HepG2 (cell line): ENCODE measurements around the gene RBM44. TPM values are rescaled to one million over a fixed set of nuclear protein-coding genes. Genes with fewer than 3 reads are reported as not detected.

ENCODE experiments used
- ATAC-seq: fragments of 200-7000 bp; cut with Tn5 transposase; 3 replicates; pipeline ENCODE4 v1.9.1; 2020; ENCODE audit warnings: mild to moderate bottlenecking, moderate library complexity
- Bru-seq: library from RNA; stranded (reverse); fragments of 400-500 nt; gene quantifications from one replicate; lab custom pipeline; 2021; lab: Mats Ljungman, UMichigan
- BruChase-seq, 2 experiments: library from RNA; stranded (reverse); fragments of 400-500 nt; gene quantifications; one replicate each; lab custom pipeline; 2021; lab: Mats Ljungman, UMichigan
- BruUV-seq: library from RNA; stranded (reverse); fragments of 400-500 nt; replicated peaks from 2 replicates; lab custom pipeline; 2021; lab: Mats Ljungman, UMichigan
- CTCF ChIA-PET: fragments of 300-600 bp; formaldehyde crosslinking; extraction: SDS; loops from one replicate; lab custom pipeline; 2021; ENCODE audit warnings: low total read pairs, inconsistent platforms, low intra/inter-chr PET ratio; lab: Yijun Ruan, JAX
- POLR2A ChIA-PET: fragments of 350-600 bp; sonication (Branson Sonifier 250); formaldehyde crosslinking; loops from one replicate; lab custom pipeline; 2020; ENCODE audit warnings: antibody characterized with exemption, inconsistent platforms; lab: Yijun Ruan, JAX
- DNase-seq: peaks from one replicate; pipeline ENCODE4 v3.0.0-alpha.2; 2015; ENCODE audit warnings: low spot score
- FAIRE-seq: peaks from 3 replicates; lab custom pipeline; 2011; peaks lifted over from hg19 to GRCh38; lab: Jason Lieb, UNC
- H2AFZ ChIP-seq: one replicate; pipeline ENCODE4 v1.6.1; 2011; ENCODE audit warnings: low read length, inconsistent platforms
- H3K27ac ChIP-seq: fragments of 300-600 bp; 3 replicates; pipeline ENCODE4 v1.8.0; 2011; ENCODE audit warnings: mixed run types, mild to moderate bottlenecking, mixed read lengths, low read length, inconsistent platforms; ENCODE audit not compliant: insufficient read depth; ENCODE audit errors: extremely low read length
- H3K27me3 ChIP-seq, 2 experiments: fragments of 200-600 bp in 1 of 2; 2 replicates in 1 of 2; 3 replicates in 1 of 2; pipeline versions ENCODE4 v1.6.0 to v1.8.0; 2011; ENCODE audit warnings: low read length in 2 of 2, mild to moderate bottlenecking in 2 of 2, moderate library complexity in 2 of 2, inconsistent platforms in 1 of 2; ENCODE audit not compliant: insufficient read depth in 2 of 2, control insufficient read depth in 1 of 2
- H3K36me3 ChIP-seq, 2 experiments: fragments of 200-600 bp in 1 of 2; replicated peaks in 1 of 2; 2 replicates in 1 of 2; 3 replicates in 1 of 2; pipeline versions ENCODE4 v1.5.1 to v1.8.0; 2011; ENCODE audit warnings: low read length in 2 of 2, inconsistent platforms in 1 of 2; ENCODE audit not compliant: insufficient read depth in 2 of 2, control insufficient read depth in 1 of 2
- H3K4me1 ChIP-seq: 2 replicates; pipeline ENCODE4 v1.5.1; 2012; ENCODE audit warnings: low read length, inconsistent platforms; ENCODE audit not compliant: insufficient read depth
- H3K4me2 ChIP-seq: 2 replicates; pipeline ENCODE4 v1.6.0; 2011; ENCODE audit warnings: low read depth, low read length, inconsistent platforms
- H3K4me3 ChIP-seq, 3 experiments: fragments of 200-600 bp in 1 of 3; sonication (generic), shearing (Covaris generic) in 1 of 3; replicated peaks in 1 of 3; 2 replicates each; pipeline ENCODE4 v1.5.1; 2011 to 2016; ENCODE audit warnings: low read length in 3 of 3, inconsistent platforms in 2 of 3, low read depth in 2 of 3, mild to moderate bottlenecking in 2 of 3, control low read depth in 1 of 3, mixed read lengths in 1 of 3; ENCODE audit not compliant: insufficient read depth in 1 of 3
- H3K79me2 ChIP-seq: one replicate; pipeline ENCODE4 v1.6.1; 2011; ENCODE audit warnings: low read length, inconsistent platforms; ENCODE audit not compliant: insufficient read depth
- H3K9ac ChIP-seq: 2 replicates; pipeline ENCODE4 v1.6.0; 2011; ENCODE audit warnings: mild to moderate bottlenecking, low read depth, low read length, inconsistent platforms; ENCODE audit not compliant: insufficient read depth
- H3K9me3 ChIP-seq: 2 replicates; pipeline ENCODE4 v1.5.1; 2012; ENCODE audit warnings: mild to moderate bottlenecking, low read length
- H4K20me1 ChIP-seq: 2 replicates; pipeline ENCODE4 v1.6.0; 2011; ENCODE audit warnings: inconsistent platforms, mild to moderate bottlenecking, low read length, moderate library complexity; ENCODE audit not compliant: insufficient read depth
- PLRG1 ChIP-seq: fragments of 450-650 bp; conservative IDR thresholded peaks from 2 replicates; pipeline ENCODE4 v1.6.1; 2016
- SPEN ChIP-seq: sonication (generic); formaldehyde crosslinking; IDR thresholded peaks from 2 replicates; pipeline ENCODE4 v1.5.1; 2020; ENCODE audit warnings: low read depth, mild to moderate bottlenecking, missing genetic modification reagents
- ZNF232 ChIP-seq: sonication (generic); formaldehyde crosslinking; IDR thresholded peaks from 2 replicates; pipeline ENCODE4 v1.4.0; 2020; ENCODE audit warnings: missing genetic modification reagents, borderline replicate concordance
- ZNF383 ChIP-seq: sonication (generic); formaldehyde crosslinking; IDR thresholded peaks from 2 replicates; pipeline ENCODE4 v1.4.0; 2020; ENCODE audit warnings: missing genetic modification reagents, mild to moderate bottlenecking, borderline replicate concordance
- WGBS: methylation state at CpG from one replicate; pipeline ENCODE4 v1.1.6; 2017; ENCODE audit warnings: low lambda C conversion rate; 5-methylcytosine and 5-hydroxymethylcytosine counted together
- in situ Hi-C: cut with HindIII; loops from 2 replicates; pipeline ENCODE4 v1.10.0; 2017; ENCODE audit warnings: low pct_unique_long_range_greater_than_20kb; ENCODE audit not compliant: extremely low pct_ligation_motif_present
- intact Hi-C: fragments of 100-400 bp; cut with micrococcal nuclease; formaldehyde crosslinking; loops from one replicate; pipeline ENCODE4 v1.10.0; 2022; ENCODE audit not compliant: unreplicated experiment
- long read RNA-seq, 2 experiments: library from RNA in 1 of 2; library from polyadenylated mRNA in 1 of 2; stranded (forward) in 1 of 2; unstranded in 1 of 2; transcript quantifications; one replicate each; pipeline ENCODE4 v2.0.0, GENCODE V29; 2019 to 2022
- polyA minus RNA-seq, 3 experiments: library from RNA; depleted of rRNA, polyadenylated mRNA; stranded (reverse); fragments of >200 nt; gene quantifications; 2 replicates each; pipeline ENCODE4 v1.2.3, GENCODE V29; 2011; ENCODE audit warnings: low replicate concordance in 1 of 3
- polyA plus RNA-seq, 8 experiments: library from polyadenylated mRNA; depleted of rRNA in 3 of 8; stranded (reverse) in 7 of 8; unstranded in 1 of 8; fragments of >200 nt; fragmentation: Illumina TruSeq in 4 of 8; extraction: Trizol in 4 of 8; gene quantifications; 2 replicates each; pipeline versions ENCODE4 v1.2.1 to v1.2.3, GENCODE V29; 2011 to 2016; ENCODE audit warnings: low read depth in 4 of 8, missing spikeins in 1 of 8, mixed read lengths in 1 of 8; ENCODE audit not compliant: insufficient read depth in 1 of 8
- total RNA-seq, 5 experiments: library from RNA; depleted of rRNA; stranded (reverse); fragments of >200 nt; fragmentation: Illumina TruSeq; extraction: Trizol; gene quantifications; 2 replicates each; pipeline ENCODE4 v1.2.3, GENCODE V29; 2016; ENCODE audit warnings: low read depth in 1 of 5
- TF ChIP-seq, protein P1 (sequence below): IDR thresholded peaks from 2 replicates; pipeline ENCODE4 v1.6.1; 2016; ENCODE audit warnings: mild to moderate bottlenecking
- TF ChIP-seq, protein P2 (sequence below): sonication (generic); formaldehyde crosslinking; IDR thresholded peaks from 2 replicates; pipeline ENCODE4 v1.4.0; 2020; ENCODE audit warnings: missing genetic modification reagents, borderline replicate concordance

Gene RBM44, protein sequence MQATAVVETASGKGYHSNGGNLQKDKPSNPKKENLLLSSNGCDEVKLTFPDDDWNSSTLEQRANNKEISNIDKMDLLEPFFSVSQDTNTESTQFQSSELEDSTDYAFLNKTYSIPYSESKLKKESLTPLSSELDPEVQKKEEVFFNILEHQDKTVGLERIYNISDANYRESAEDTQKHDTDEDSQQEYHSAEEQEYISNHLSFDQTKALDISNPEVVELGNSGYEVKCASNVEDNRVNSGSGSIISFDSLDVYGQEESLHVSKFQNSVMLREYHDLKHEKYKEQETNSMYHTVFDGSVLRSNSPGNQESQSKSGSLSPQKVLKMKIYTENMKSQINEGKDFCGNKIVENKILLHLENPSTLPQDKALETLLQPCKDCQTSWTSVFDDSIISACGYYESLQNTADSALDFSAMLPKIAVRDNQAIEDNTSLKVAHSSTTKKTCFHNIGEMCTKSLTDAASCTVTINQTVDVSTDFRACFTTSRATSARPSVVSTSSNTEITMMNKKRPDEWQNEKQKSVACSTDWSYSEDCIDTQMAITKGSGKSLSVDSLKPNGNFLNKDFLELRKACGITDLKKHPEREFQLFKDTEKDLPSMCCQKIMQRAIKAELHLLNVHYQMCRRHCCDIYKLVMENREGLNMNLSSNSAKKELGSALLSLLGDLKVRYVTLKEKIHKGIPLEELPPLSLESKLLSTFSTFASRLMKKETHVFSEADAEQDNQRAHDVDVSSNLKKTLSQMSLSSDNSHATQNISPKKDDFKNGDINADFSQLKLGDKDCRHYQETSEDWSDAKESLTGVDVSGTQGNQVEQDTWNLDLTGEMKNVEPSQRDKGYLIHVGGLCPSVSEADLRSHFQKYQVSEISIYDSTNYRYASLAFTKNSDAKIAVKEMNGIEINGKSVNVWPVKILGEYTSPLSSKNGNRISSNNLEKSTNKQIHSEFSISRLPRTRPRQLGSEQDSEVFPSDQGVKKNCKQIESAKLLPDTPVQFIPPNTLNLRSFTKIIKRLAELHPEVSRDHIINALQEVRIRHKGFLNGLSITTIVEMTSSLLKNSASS
- 0.13 and 0.15 TPM in 2 replicates for total RNA-seq (2016; rRNA removed; fragmentation: Illumina TruSeq; extraction: Trizol)
- total RNA-seq (2016; cell fraction: cytosol; rRNA removed; fragmentation: Illumina TruSeq; extraction: Trizol; ENCODE audit: low read depth) = 0.51 and 0.53 TPM in 2 replicates
- 0.19 and 0.21 TPM in 2 replicates for total RNA-seq (2016; cell fraction: insoluble cytoplasmic fraction; rRNA removed; fragmentation: Illumina TruSeq; extraction: Trizol)
- 0.10 and 0.37 TPM in 2 replicates for total RNA-seq (2016; cell fraction: membrane; rRNA removed; fragmentation: Illumina TruSeq; extraction: Trizol)
- 0.59 and 0.60 TPM in 2 replicates for total RNA-seq (2016; cell fraction: nucleus; rRNA removed; fragmentation: Illumina TruSeq; extraction: Trizol)
- 0.47 and 0.50 TPM in 2 replicates for polyA plus RNA-seq (2011; rRNA removed)
- 0.04 and 0.09 TPM in 2 replicates for polyA plus RNA-seq (2011; cell fraction: cytosol; rRNA removed)
- polyA plus RNA-seq (2011; cell fraction: nucleus; rRNA removed) = 0.68 and 0.96 TPM in 2 replicates
- 0.36 and 0.63 TPM in 2 replicates for polyA plus RNA-seq (2012)
- not detected in 2 replicates for polyA plus RNA-seq (2016; cell fraction: cytosol; fragmentation: Illumina TruSeq; extraction: Trizol; ENCODE audit: low read depth)
- polyA plus RNA-seq (2016; cell fraction: insoluble cytoplasmic fraction; fragmentation: Illumina TruSeq; extraction: Trizol; ENCODE audit: low read depth) = 0.07 and 0.14 TPM in 2 replicates
- 0.03 and 0.05 TPM in 2 replicates for polyA plus RNA-seq (2016; cell fraction: membrane; fragmentation: Illumina TruSeq; extraction: Trizol; ENCODE audit: low read depth)
- polyA plus RNA-seq (2016; cell fraction: nucleus; fragmentation: Illumina TruSeq; extraction: Trizol; ENCODE audit: insufficient read depth, low read depth) = 0.31 and 0.63 TPM in 2 replicates
- 0.02 and 0.19 TPM in 2 replicates for polyA minus RNA-seq (2011; rRNA and poly(A)+ RNA removed; ENCODE audit: low replicate concordance)
- polyA minus RNA-seq (2011; cell fraction: cytosol; rRNA and poly(A)+ RNA removed) = 0.26 TPM in 1 of 2 replicates, not detected in the other
- polyA minus RNA-seq (2011; cell fraction: nucleus; rRNA and poly(A)+ RNA removed) = 2.2 and 2.9 TPM in 2 replicates
- percentile 32 among the genes with signal in this experiment for Bru-seq, nascent RNA
- BruChase-seq, experiment 1, labeled RNA remaining after a 6-hour chase = percentile 43 among the genes with signal in this experiment
- BruChase-seq, experiment 2, labeled RNA remaining after a 2-hour chase = percentile 44 among the genes with signal in this experiment
- long read RNA-seq, experiment 1 = 0 reads
- long read RNA-seq, experiment 2 = 0 reads

DNA sequence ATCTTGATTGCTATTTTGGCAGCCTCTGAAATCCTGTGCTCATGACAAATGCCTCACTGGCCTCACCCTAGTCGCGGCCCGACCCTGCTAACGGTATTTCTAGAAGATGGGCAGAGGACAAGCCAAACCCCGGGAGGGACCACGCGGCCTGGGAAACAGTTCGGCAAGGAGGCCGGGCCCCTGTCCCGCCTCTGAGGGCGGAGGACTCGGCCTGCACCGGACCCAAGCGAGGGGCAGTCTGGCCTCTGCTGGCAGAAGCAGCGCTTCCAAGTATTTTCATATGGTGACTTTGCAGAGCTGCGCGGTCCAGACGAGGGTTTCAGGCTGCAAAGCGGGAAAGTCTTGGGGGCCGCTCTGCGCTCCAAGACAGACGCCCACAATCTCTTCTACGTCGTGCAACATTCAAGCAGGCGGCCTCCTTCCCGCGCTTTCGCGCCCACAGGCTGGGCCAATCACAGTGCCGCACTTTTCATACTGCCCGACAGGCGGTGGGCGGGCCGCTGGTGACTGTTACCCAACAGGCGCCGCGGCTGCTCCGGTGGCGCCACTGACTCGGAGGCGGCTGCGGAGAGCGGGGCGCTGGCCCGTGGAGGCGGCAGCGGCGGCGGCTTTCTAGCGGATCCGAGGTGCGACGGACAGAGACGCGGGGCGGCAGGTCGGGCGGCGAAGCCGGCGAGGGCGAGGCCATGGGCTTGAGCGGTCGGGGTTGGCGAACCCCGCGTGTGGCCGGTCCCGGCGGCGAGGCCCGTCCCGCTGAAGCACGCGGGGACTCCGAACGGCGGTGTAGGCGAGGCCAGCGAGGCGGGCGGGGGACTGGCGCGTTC, at the start of gene RBM44:
TSS of gene RBM44 (plus strand) at position 544 of the 824 bp plus-strand sequence. CDS start 14,831 bp downstream, outside the sequence.
- no peak within 1 kb of the TSS for H3K27ac ChIP-seq
- no peak for ATAC-seq
- TF ChIP-seq, protein P1, sequence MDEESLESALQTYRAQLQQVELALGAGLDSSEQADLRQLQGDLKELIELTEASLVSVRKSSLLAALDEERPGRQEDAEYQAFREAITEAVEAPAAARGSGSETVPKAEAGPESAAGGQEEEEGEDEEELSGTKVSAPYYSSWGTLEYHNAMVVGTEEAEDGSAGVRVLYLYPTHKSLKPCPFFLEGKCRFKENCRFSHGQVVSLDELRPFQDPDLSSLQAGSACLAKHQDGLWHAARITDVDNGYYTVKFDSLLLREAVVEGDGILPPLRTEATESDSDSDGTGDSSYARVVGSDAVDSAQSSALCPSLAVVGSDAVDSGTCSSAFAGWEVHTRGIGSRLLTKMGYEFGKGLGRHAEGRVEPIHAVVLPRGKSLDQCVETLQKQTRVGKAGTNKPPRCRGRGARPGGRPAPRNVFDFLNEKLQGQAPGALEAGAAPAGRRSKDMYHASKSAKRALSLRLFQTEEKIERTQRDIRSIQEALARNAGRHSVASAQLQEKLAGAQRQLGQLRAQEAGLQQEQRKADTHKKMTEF (CRISPR knock-in tag) = no peak
- TF ChIP-seq ZNF383 = no peak
- TF ChIP-seq ZNF232 (CRISPR knock-in tag) = no peak
- TF ChIP-seq, protein P2, sequence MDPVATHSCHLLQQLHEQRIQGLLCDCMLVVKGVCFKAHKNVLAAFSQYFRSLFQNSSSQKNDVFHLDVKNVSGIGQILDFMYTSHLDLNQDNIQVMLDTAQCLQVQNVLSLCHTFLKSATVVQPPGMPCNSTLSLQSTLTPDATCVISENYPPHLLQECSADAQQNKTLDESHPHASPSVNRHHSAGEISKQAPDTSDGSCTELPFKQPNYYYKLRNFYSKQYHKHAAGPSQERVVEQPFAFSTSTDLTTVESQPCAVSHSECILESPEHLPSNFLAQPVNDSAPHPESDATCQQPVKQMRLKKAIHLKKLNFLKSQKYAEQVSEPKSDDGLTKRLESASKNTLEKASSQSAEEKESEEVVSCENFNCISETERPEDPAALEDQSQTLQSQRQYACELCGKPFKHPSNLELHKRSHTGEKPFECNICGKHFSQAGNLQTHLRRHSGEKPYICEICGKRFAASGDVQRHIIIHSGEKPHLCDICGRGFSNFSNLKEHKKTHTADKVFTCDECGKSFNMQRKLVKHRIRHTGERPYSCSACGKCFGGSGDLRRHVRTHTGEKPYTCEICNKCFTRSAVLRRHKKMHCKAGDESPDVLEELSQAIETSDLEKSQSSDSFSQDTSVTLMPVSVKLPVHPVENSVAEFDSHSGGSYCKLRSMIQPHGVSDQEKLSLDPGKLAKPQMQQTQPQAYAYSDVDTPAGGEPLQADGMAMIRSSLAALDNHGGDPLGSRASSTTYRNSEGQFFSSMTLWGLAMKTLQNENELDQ (CRISPR knock-in tag) = no peak
- TF ChIP-seq PLRG1 = no peak
- TF ChIP-seq SPEN (CRISPR knock-in tag) = no peak
- ChIA-PET POLR2A (no interaction called here), CTCF (no interaction called here)
- no peaks in the 10 kb centered on the region for H3K9me3 ChIP-seq
- 91% methylated on average over 84 of the region's 84 CpGs for WGBS
- no peak for FAIRE-seq
- no peaks in the 10 kb centered on the region for H3K79me2 ChIP-seq
- intact Hi-C loops (no loop called here), in situ Hi-C loops (no loop called here)
- no peaks in the 10 kb centered on the region for H3K36me3 ChIP-seq
- H4K20me1 ChIP-seq = no peaks in the 10 kb centered on the region
- H3K4me3 ChIP-seq = no peak within 1 kb of the TSS
- H3K27me3 ChIP-seq = peaks cover 0 to 4% of the 10 kb centered on the region in 2 experiments; a peak in 1 of 5 replicates
- no peak within 1 kb of the TSS for H3K4me2 ChIP-seq
- no peaks in the 10 kb centered on the region for H3K4me1 ChIP-seq
- DNase-seq = no peak
- no TSS peak for BruUV-seq
- H3K9ac ChIP-seq = no peak within 1 kb of the TSS
- no peak within 1 kb of the TSS for H2AFZ ChIP-seq
